Nephron progenitor cell (in vitro differentiated cells): ENCODE data around the gene TTLL5.

Experiments
- DNase-seq: peaks from one replicate; pipeline ENCODE4 v3.0.0; 2021
- H3K27ac Mint-ChIP-seq: 2 replicates; pipeline ENCODE4 v1.8.0; 2021; ENCODE audit warnings: mild to moderate bottlenecking, moderate library complexity, mixed read lengths
- H3K27me3 Mint-ChIP-seq: 2 replicates; pipeline ENCODE4 v1.8.0; 2021; ENCODE audit warnings: mild to moderate bottlenecking, low read depth, mixed read lengths; ENCODE audit not compliant: poor library complexity
- H3K36me3 Mint-ChIP-seq: 2 replicates; pipeline ENCODE4 v1.8.0; 2021; ENCODE audit warnings: low read depth, mixed read lengths
- H3K4me1 Mint-ChIP-seq: 2 replicates; pipeline ENCODE4 v1.8.0; 2021; ENCODE audit warnings: mixed read lengths
- H3K4me3 Mint-ChIP-seq: 2 replicates; pipeline ENCODE4 v1.8.0; 2021; ENCODE audit warnings: mild to moderate bottlenecking, moderate library complexity, mixed read lengths
- H3K9me3 Mint-ChIP-seq: 2 replicates; pipeline ENCODE4 v1.8.0; 2021; ENCODE audit warnings: mild to moderate bottlenecking, moderate library complexity, mixed read lengths
- CTCF ChIP-seq: fragments of 200-600 bp; sonication (generic); IDR thresholded peaks from 2 replicates; pipeline ENCODE4 v1.5.0; 2021; ENCODE audit warnings: antibody characterized with exemption

TTLL5 gene

GRCh38 chr14:75697386-75697785 lies 36.3 kb downstream of the TTLL5 start:
- H3K27me3 Mint-ChIP-seq, result no peaks in the 10 kb centered on the region
- H3K27ac Mint-ChIP-seq, result peak overlapping the region; percentile 50
- no peaks in the 10 kb centered on the region for H3K4me1 Mint-ChIP-seq
- DNase-seq, result no peak
- H3K36me3 Mint-ChIP-seq, result peaks cover 90% of the 10 kb centered on the region
- H3K9me3 Mint-ChIP-seq, result peaks cover 18% of the 10 kb centered on the region
- H3K4me3 Mint-ChIP-seq, result no peak overlapping the region
- no peak for TF ChIP-seq CTCF

- Mint-ChIP-seq H3K36me3 (peaks cover 88% of the 10 kb centered on the region), H3K9me3 (peaks cover 18% of the 10 kb centered on the region), H3K4me3 (no peak overlapping the region), H3K27ac (peak overlapping the region; percentile 50), H3K4me1 (no peaks in the 10 kb centered on the region), H3K27me3 (no peaks in the 10 kb centered on the region)
- TF ChIP-seq CTCF, result no peak
- no peak for DNase-seq
These were observed 36.9 kb downstream of the TTLL5 start for GRCh38 chr14:75697918-75698317.

GRCh38 chr14:75699331-75699730 lies 38.3 kb downstream of the TTLL5 start:
- H3K4me1 Mint-ChIP-seq, result no peaks in the 10 kb centered on the region

GRCh38 chr14:75700295-75700694 lies 39.2 kb downstream of the TTLL5 start:
- no peak for DNase-seq
- Mint-ChIP-seq H3K9me3 (peaks cover 8% of the 10 kb centered on the region), H3K27me3 (no peaks in the 10 kb centered on the region), H3K4me1 (no peaks in the 10 kb centered on the region), H3K4me3 (no peak overlapping the region), H3K36me3 (peaks cover 67% of the 10 kb centered on the region), H3K27ac (no peak overlapping the region)
- TF ChIP-seq CTCF, result no peak

More at GRCh38 chr14:75699331-75699730, 38.3 kb downstream of the TTLL5 start:
- Mint-ChIP-seq H3K27ac (no peak overlapping the region), H3K9me3 (peaks cover 14% of the 10 kb centered on the region), H3K4me3 (no peak overlapping the region), H3K36me3 (peaks cover 77% of the 10 kb centered on the region), H3K27me3 (no peaks in the 10 kb centered on the region)
- no peak for TF ChIP-seq CTCF
- no peak for DNase-seq

GRCh38 chr14:75702122-75702521 lies 41.1 kb downstream of the TTLL5 start:
- Mint-ChIP-seq H3K27ac (no peak overlapping the region), H3K27me3 (no peaks in the 10 kb centered on the region), H3K4me1 (no peaks in the 10 kb centered on the region), H3K4me3 (no peak overlapping the region), H3K9me3 (peaks cover 5% of the 10 kb centered on the region), H3K36me3 (peaks cover 50% of the 10 kb centered on the region)
- no peak for TF ChIP-seq CTCF
- DNase-seq, result no peak

- H3K27ac Mint-ChIP-seq, result no peak overlapping the region
- no peaks in the 10 kb centered on the region for H3K4me1 Mint-ChIP-seq
- H3K9me3 Mint-ChIP-seq, result peaks cover 5% of the 10 kb centered on the region
- TF ChIP-seq CTCF, result no peak
- peaks cover 50% of the 10 kb centered on the region for H3K36me3 Mint-ChIP-seq
- H3K27me3 Mint-ChIP-seq, result no peaks in the 10 kb centered on the region
- no peak overlapping the region for H3K4me3 Mint-ChIP-seq
- no peak for DNase-seq
These were observed 41.7 kb downstream of the TTLL5 start for GRCh38 chr14:75702616-75703261.
